Measurements from ENCODE around the gene VCX2. TPM values are rescaled to one million over a fixed set of nuclear protein-coding genes. Genes with fewer than 3 reads are reported as not detected.
"Not testable (repeated sequence)": the region's sequence is repeated elsewhere in the genome, so short reads cannot be mapped to it uniquely, and the experiment has no call there.

Gene VCX2
- not detected for total RNA-seq

GRCh38 chrX:8171169-8171568, at the start of gene VCX2:
Gene VCX2 (minus strand): TSS chrX:8171267. CDS start chrX:8170643, 624 bp downstream.
- H3K9me3 ChIP-seq; H3K27ac ChIP-seq; H3K4me3 ChIP-seq; intact Hi-C loops (cut with DNase I); DNase-seq (ENCODE audit: low spot score in 2 of 2); H3K27me3 ChIP-seq; H3K36me3 ChIP-seq; H3K4me1 ChIP-seq: not testable (repeated sequence)

- no peaks in the 10 kb centered on the region for H3K9me3 ChIP-seq
- intact Hi-C loops (cut with DNase I) = no loop called here
- no peak for TF ChIP-seq CTCF (IDR thresholded peaks at IDR 0.05)
- no peaks in the 10 kb centered on the region for H3K36me3 ChIP-seq
- no peak overlapping the region for H3K27ac ChIP-seq
- no peak overlapping the region for H3K4me3 ChIP-seq
- H3K4me1 ChIP-seq = no peaks in the 10 kb centered on the region
- DNase-seq (ENCODE audit: low spot score in 2 of 2) = no peak
- no peaks in the 10 kb centered on the region for H3K27me3 ChIP-seq
Measured at GRCh38 chrX:8204943-8205342, 33.9 kb upstream of the VCX2 start.

- no peaks in the 10 kb centered on the region for H3K9me3 ChIP-seq
- no peak for DNase-seq (ENCODE audit: low spot score in 2 of 2)
- H3K27me3 ChIP-seq = no peaks in the 10 kb centered on the region
- H3K36me3 ChIP-seq = no peaks in the 10 kb centered on the region
- TF ChIP-seq CTCF (IDR thresholded peaks at IDR 0.05) = no peak
- no peak overlapping the region for H3K27ac ChIP-seq
- no peak overlapping the region for H3K4me3 ChIP-seq
- H3K4me1 ChIP-seq = no peaks in the 10 kb centered on the region
- intact Hi-C loops (cut with DNase I) = no loop called here
Measured at GRCh38 chrX:8204169-8204935, 33.3 kb upstream of the VCX2 start.

DNA sequence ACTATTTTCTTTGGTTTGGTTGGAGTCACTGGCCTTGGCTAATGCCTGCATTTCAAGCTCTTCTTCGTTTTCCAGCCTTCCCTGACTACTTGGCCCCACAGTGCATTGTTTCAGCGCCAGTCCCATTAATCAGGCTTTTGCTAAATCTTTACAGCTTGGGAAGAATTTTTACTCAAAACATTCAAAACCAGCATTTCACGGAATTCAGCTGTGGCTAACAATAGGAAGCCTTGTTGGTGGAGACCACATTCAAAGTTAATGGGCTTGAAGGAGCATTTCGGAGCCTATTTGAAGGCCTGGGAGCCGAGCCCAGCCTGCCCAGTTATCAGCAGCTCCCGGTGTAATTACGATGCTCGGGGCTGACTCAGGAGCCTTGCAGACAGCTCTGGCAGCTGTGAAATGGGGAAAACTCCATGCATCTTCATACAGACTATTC, 30.8 kb upstream of the VCX2 start:
- no peak for TF ChIP-seq CTCF (IDR thresholded peaks at IDR 0.05)
- Histone ChIP-seq H3K4me1 (no peaks in the 10 kb centered on the region), H3K36me3 (no peaks in the 10 kb centered on the region), H3K4me3 (no peak overlapping the region), H3K9me3 (no peaks in the 10 kb centered on the region), H3K27ac (no peak overlapping the region), H3K27me3 (no peaks in the 10 kb centered on the region)
- intact Hi-C loops (cut with DNase I) = no loop called here
- no peak for DNase-seq (ENCODE audit: low spot score in 2 of 2)

GRCh38 chrX:8196776-8197175, 25.7 kb upstream of the VCX2 start:
- no peak for TF ChIP-seq CTCF (IDR thresholded peaks at IDR 0.05)
- Histone ChIP-seq H3K9me3 (no peaks in the 10 kb centered on the region), H3K4me1 (no peaks in the 10 kb centered on the region), H3K36me3 (no peaks in the 10 kb centered on the region), H3K27me3 (no peaks in the 10 kb centered on the region), H3K27ac (no peak overlapping the region), H3K4me3 (no peak overlapping the region)
- intact Hi-C loops (cut with DNase I) = no loop called here
- DNase-seq (ENCODE audit: low spot score in 2 of 2) = no peak

- Histone ChIP-seq H3K27ac (no peak overlapping the region), H3K9me3 (no peaks in the 10 kb centered on the region), H3K27me3 (no peaks in the 10 kb centered on the region), H3K36me3 (no peaks in the 10 kb centered on the region), H3K4me3 (no peak overlapping the region), H3K4me1 (no peaks in the 10 kb centered on the region)
- no peak for DNase-seq (ENCODE audit: low spot score in 2 of 2)
- intact Hi-C loops (cut with DNase I) = no loop called here
- TF ChIP-seq CTCF (IDR thresholded peaks at IDR 0.05) = no peak
Measured at GRCh38 chrX:8194216-8194615, 23.1 kb upstream of the VCX2 start.

All from ascending aorta (tissue), 2 donors.